ENCODE data around the gene CNTN4.

CNTN4 gene

DNA sequence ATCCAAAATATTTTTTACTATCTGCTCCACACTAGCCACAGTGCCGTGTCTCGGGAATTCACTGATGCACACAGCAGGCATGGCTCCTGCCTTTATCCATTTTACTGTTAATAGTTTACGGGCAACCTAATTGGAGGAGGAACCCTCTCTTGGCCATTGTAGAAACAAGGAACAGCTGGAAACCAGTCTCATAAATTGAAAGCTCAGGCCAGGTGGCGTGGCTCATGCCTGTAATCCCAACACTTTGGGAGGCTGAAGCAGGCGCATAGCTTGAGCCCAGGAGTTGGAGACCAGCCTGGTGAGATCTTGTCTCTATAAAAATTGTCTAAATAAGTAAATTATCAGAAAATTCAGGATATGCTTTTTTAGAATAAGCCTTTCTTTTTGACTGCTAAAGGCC is 972.5 kb downstream of the CNTN4 start:
- no peak for DNase-seq

DNA sequence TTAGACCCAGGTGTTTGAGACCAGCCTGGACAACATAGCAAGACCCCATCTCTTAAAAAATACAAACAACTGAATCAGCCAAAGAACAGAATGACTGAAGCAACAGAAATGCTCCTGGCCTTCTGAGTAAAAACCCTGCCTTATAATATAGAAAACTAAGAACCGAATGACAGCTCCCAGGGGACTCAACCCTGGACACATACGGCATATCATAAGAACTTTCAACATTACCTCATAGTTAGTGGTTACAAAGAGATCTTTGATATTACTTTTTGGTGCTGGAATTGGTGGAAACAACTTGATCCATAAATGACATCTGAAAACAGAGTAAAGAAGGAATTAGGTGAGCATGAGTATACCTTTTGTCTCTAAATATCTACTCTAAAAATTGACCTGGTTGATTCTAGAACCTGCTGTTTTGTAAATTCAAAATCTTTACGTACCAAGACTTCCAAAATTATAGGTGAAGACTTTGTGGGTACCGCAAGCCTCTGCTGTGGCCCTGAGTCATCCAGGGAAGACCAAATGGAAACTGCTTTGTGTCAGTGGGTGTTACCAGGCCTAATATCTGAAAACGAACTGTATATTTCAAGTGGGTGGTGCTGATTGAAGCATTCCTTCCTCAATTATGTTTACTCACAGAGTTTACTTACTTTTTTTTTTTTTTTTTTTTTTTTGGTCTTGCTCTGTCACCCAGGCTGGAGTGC is 976.0 kb downstream of the CNTN4 start:
- DNase-seq, result no peak

DNA sequence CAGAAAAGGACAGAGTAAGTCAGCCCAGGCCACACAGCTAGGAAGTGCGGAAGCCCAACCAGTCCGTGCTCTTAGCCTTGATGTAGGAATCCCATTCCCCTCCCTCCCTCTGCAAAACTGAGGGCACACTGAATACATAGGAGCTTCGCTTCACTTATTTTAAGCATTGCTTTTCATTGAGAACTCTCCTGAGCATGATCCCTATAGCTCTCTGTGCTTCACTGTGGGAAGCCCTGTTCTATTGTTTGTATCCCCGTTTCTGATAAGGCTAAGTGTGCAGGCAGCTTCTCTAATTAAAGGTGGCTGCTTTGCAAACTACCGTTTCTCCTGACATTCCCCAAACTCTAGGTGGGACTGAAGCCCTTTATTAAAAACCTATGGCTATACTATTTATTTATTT is 981.6 kb downstream of the CNTN4 start:
- DNase-seq, result no peak

DNA sequence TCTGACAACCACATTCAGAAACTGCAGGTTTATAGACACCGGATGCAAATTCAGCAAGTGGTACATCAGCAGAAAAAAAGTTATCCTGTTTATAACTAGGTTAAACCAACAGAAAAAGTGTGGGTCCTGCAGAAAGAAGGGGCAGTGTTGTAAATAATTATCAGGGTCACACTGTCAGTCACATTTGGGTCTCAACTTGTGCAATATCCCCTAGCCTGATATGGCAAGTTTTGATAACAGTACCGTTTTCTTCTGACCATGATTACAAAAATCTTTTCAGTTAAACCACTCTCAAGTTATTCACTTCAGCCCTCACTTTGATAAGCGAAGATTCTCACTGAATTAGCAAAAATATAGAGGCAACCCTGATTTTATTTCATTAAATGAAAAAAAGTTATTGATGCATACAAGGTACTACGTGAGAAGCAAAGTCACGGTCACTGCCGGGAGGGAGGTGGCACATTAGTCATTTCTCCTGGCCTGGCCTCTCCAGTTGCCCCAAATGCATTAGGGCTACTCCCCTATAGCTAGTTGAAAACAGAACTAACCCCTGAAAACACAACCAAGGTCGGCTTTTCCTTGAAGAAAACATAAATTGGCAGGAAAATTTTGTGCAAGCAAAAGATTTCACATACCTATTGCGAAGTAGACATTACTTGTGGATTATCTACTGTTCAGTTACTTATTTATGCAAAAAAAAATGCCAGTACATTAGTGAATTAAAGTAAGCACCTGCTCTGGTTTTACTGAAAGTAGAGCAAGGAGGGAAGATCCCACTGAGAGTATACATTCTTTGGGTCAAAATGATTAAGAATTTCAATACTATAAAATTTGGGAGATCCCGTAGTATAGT is 982.9 kb downstream of the CNTN4 start:
- DNase-seq, result peak; percentile 75

DNA sequence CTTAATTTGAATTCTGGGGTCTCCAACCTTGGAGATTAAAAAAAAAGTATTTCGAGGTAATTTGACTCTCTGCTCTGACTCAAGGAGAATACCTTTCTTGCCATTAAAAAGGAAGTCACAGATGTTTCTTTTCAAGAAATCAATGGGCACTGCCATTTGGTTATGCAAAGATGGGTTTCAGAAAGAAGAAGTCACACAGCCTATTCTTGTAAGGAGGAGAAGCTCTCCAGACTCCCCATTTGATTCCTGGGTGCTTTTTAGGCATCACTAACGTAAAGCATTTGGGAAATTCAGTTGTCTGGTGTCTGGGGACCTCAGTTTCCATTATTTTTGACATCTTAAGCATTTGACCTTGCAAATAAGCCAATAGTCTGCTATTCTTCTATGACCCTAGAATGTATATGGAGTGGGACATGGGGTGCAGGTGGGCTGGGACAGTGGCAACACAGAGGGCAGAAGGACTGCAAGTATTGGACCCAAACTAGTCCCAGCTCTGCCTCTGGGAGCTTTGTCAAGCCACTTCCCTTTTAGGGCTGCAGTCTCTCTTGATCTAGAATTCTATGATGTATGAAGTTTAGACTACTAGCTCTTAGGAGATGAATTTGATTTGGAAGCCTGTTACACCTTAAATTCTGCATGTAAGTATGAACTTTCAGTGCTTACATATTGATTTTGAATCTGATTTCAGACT is 983.7 kb downstream of the CNTN4 start:
- DNase-seq, result no peak

DNA sequence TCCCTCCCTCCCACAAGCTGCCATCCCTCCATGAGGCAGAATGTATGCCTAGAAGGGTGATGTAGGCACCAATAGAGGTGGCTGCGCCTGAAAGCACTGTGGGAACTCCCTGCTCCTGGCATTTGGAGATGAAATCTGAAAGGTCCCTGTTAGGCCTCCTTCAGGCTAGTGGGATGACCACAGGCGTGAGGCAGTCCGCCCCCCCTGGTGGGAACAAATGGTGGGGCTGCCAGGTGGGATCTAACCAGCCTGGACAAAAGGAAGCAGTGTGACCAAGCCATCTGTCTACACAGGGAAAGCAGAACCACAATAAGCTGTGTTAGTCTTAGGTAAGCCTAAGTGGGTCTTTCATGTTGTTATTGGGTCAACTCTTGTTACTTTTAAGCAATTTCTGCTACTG is 986.2 kb downstream of the CNTN4 start:
- peak; percentile 31 for DNase-seq

DNA sequence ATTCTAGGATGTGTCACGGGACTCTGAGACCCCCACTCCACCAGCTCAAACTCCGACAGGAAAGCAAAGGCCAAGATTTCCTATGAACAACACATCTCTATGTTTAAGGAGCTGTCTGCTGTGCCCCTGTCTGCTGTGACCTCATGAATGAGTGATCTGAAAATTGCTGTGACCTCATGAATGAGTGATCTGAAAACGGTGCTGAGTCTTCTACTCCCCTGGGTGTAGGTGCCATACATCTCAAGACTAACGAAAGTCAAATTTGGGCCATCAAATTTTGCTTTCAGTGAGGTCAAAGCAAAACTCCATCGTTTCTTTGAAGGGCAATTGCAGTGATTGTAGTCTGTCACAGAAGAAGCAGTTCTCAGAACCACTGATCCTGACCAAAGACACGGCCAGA is 987.1 kb downstream of the CNTN4 start:
- no peak for DNase-seq

DNA sequence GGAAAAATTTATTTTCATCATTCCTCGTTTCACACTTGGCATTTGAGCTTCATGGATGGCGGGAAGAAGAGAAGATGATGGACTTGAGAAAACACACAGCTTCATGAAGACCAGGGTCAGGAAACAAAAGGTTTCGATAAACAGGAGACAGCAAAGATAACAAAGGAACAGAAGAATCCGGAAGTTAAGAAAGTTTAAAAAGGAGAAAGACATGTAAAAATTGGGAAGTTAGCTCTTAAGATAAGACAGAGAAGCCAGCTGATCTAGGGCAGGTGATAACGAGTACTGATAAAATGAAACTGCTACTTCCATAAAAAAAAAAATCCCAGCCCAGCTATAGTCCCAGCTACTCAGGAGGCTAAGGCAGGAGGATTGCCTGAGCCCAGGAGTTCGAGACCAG is 987.6 kb downstream of the CNTN4 start:
- peak; percentile 67 for DNase-seq

DNA sequence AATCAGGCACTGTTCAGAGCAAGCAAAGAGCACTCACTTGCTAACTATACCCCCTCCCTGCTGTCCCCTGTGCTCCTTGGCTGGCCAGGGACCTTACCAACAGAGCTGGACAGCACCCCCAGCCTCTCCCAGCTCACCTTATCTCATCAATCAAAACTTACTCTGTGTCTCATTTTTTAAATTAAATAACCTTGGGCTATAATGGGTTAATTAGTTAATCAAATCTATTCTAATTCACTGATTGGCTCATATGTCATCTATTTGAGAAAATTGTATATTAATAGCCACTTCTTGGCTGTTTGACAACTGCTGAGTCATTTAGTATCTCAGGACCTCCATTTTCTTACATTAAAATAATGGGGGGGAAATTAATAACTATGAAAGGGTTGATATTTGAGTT is 988.6 kb downstream of the CNTN4 start:
- DNase-seq, result no peak

DNA sequence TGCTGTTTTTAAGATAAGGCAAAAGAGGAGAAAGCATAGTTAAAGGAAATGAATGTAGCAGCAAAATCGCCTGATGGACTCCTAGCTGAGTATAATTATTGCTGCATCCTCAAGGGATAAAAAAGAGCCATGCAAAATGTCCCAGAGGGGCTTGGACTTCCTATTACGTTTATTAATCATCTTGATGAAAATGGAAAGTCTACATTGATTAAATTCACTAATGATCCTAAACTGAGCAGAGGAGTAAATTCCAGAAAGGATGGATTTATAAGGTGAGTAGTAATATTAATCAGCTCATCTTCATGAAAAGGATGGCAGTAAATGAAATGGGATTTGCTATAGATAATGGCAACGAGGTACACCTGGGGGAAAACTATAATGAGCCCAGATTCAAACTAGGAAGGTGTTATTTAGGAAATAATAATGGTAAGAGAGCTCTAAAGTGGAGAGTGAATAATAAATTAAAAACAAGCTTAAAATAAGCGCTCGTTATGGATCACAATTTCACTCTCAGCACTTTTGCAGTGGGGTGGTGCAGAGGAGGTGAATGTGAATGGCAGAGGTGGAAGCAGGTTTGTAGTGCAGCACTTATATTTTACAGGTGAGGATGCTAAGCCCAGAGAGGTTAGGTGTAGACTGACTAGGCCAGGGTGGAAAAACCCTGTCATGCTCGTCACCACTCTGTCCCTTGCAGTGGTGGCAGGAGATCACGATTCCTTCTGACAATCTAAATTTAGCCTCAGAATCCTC is 989.2 kb downstream of the CNTN4 start:
- no peak for DNase-seq

DNA sequence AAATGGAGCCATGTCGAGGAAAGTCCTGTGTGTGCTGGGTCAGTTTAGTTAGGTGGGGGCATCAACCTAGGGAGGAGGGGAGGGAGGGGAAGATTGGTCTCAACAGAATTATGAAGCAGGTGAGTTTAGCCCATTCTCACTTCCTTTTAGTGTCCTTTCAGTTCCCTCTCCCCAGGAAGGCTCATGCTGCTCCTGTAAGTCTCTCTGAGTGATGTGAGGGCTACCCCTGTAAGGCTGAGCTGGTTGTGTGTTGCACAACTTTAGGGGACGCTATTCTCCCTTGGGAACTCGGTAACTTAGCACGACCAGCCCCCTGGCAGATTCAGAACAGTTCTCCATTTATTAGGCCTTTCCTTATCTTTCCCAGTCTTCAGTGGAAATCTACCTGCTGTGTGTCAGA is 990.4 kb downstream of the CNTN4 start:
- no peak for DNase-seq

DNA sequence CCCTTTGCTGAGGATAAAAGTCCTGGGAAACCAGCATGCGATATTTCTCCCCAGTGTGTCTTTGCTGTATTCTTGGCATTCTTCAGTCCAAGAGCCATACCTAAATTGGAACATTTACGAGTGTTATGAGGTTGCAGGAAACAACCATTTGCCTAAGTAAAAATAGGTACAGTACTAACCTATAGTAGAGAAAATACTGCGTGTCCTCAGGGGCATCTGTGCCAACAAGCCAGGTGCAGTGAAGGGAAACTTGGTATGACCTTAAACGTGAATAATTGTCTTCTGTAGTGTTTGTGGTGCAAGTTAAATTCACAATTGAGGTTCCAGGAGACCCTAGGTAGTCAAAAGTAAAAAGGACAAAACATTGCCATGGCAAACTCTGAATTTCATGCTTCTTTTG is 999.3 kb downstream of the CNTN4 start:
- DNase-seq, result no peak

DNA sequence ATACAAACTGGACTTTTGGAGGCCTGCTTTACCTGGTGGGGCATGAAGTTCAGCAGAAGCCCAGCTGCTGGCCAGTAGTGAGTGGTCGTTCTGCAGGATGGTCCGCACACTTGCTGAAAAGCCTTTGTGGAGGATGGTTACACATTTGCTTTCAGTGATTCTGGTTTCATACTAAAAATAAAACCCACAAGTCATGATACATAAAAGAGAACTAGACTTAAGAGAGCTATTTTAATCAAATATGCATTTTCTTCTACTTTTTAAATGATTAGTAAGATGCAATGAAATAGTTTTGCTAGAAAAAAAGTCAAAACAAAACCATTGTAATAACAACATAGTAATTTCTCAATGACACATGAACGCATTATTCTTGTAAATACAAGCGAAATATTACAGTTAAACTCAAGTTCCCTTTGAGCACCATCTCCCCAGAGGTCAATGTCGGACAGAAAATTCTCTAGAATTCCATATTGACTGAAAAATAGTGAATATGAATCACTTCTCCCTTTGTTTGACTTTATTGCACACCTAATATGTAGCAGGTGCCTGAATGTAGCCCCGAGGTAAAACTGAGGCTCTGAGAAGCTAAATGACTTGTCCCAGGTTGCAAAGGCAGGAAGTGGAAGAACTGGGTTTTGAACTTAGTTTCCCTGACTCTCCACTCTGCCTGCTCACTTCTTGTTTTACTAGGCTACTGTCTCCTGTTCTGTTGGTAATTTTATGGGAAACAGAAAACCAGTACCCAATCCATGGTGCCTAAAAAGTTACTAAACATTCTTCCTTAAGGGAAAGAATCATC is 1003.2 kb downstream of the CNTN4 start:
- no peak for DNase-seq

DNA sequence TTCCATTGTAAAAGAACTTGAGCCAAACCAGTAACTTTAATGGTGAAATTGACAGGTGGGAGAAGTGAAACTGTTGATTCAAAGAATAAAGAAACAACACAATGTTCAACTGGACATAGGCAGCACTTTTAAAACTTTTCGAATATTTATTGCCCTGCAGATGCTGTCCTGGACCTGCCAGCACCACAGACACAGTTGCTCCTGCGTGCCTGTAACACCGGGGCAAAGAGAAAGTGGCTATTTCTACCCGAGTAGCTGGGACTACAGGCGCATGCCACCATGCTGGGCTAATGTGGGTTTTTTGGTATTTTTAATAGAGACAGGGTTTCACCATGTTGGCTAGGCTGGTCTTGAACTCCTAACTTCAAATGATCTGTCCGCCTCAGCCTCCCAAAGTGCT is 1004.1 kb downstream of the CNTN4 start:
- DNase-seq, result no peak

DNA sequence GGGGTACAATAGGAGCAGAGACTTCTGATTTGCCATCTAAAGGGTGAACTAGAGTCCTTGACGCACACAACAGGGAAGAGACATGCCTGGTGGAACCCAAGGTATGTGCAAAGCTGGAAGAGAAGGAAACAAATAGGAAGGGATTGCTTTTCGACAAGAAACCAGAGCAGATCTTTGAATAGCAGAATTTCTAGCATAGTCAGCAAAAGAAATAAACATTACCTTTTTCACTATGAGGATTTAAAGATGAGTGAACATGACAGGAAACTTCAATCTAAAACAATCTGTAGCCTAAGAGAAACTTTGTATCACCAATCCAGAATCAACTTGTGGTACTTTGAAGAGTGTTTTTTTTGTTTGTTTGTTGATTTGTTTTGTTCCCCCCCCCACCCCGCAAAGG is 1006.6 kb downstream of the CNTN4 start:
- no peak for DNase-seq

DNA sequence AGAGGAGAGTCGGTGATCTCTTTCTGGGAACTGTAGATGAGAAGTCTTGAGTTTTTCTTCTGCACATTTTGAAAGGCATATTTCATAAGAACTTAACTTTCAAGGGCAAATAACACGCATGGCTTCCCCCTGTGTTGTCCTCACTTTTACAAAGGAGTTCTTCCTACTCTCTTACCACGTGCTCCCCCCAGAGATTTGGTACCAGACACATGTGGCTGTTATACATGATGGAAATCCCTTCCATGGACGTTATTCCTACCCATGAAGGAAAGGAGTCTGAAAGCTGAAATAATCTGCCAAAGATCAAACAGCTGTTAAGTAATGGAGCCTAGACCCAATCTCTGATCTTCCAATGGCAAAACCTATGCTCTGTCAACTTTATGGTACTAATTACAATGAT is 1007.1 kb downstream of the CNTN4 start:
- no peak for DNase-seq

DNA sequence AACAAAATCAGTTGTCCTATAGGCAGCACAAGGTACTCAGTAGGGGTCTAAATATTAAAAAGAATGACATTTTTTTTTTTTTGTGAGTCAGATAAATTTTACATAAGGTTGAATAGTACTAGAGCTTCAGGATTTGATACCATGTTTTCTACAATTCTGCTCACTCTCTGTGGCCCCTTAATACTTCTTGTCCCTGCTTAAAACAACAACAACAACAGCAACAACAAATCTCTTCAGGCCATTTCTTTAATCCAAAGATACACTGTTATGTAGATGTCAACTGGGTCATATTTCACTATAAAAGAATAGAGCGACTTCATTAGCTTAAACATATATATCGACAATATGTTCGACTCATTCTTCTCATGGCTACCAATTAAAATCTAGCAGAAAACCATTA is 1008.5 kb downstream of the CNTN4 start:
- no peak for DNase-seq
